ENCODE results near the gene BLTP2.

DNA sequence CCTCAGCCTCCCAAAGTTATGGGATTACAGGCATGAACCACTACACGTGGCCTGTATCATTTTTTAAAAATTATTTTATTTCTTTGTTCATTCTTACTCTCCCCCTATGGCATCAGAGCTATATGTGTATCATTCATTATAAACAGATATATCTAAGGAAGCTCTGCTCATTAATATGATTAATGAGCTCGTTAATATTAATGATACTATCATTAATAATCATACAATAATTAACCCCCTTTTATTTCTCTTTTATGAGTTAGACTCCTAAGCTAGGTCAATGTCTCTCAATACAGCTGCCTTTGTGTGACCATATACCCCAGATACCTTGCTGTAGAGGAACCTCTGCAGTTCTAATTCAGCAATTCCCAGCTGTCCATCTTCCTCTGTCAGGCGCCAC, 26.5 kb downstream of the BLTP2 start:
- TF ChIP-seq, protein P1, sequence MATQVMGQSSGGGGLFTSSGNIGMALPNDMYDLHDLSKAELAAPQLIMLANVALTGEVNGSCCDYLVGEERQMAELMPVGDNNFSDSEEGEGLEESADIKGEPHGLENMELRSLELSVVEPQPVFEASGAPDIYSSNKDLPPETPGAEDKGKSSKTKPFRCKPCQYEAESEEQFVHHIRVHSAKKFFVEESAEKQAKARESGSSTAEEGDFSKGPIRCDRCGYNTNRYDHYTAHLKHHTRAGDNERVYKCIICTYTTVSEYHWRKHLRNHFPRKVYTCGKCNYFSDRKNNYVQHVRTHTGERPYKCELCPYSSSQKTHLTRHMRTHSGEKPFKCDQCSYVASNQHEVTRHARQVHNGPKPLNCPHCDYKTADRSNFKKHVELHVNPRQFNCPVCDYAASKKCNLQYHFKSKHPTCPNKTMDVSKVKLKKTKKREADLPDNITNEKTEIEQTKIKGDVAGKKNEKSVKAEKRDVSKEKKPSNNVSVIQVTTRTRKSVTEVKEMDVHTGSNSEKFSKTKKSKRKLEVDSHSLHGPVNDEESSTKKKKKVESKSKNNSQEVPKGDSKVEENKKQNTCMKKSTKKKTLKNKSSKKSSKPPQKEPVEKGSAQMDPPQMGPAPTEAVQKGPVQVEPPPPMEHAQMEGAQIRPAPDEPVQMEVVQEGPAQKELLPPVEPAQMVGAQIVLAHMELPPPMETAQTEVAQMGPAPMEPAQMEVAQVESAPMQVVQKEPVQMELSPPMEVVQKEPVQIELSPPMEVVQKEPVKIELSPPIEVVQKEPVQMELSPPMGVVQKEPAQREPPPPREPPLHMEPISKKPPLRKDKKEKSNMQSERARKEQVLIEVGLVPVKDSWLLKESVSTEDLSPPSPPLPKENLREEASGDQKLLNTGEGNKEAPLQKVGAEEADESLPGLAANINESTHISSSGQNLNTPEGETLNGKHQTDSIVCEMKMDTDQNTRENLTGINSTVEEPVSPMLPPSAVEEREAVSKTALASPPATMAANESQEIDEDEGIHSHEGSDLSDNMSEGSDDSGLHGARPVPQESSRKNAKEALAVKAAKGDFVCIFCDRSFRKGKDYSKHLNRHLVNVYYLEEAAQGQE (IDR thresholded peaks at IDR 0.05; ENCODE audit: insufficient read depth in 1 of 2, low read depth in 2 of 2, low read length in 2 of 2), result no peak
- TF ChIP-seq POLR2AphosphoS5 (IDR thresholded peaks at IDR 0.05; ENCODE audit: low read depth, low read length) (no peak), TAF1 (IDR thresholded peaks at IDR 0.05; ENCODE audit: borderline replicate concordance, insufficient read depth, low read length) (no peak), SIN3A (IDR thresholded peaks at IDR 0.05; ENCODE audit: borderline replicate concordance, insufficient read depth, low read length) (no peak), FOXP2 (optimal IDR thresholded peaks at IDR 0.05; ENCODE audit: borderline replicate concordance, extremely low read depth, extremely low read length, insufficient read depth) (no peak)
